HFF-Myc (cell line): ENCODE data around the gene ELOVL4.

Experiments
- DNase-seq: peaks from one replicate; pipeline ENCODE4 v3.0.0-alpha.2; 2011; ENCODE audit warnings: low read depth; ENCODE audit errors: extremely low read depth
- H3K4me3 ChIP-seq: replicated peaks from 2 replicates; pipeline ENCODE4 v1.5.1; 2011; ENCODE audit warnings: low read depth, mild to moderate bottlenecking, control low read depth, low read length
- TF ChIP-seq, protein P1 (sequence below): IDR thresholded peaks from 2 replicates; pipeline ENCODE4 v1.5.1; 2012; ENCODE audit warnings: mild to moderate bottlenecking, low read depth, low read length, control low read depth; ENCODE audit errors: missing control alignments

ELOVL4 gene

DNA sequence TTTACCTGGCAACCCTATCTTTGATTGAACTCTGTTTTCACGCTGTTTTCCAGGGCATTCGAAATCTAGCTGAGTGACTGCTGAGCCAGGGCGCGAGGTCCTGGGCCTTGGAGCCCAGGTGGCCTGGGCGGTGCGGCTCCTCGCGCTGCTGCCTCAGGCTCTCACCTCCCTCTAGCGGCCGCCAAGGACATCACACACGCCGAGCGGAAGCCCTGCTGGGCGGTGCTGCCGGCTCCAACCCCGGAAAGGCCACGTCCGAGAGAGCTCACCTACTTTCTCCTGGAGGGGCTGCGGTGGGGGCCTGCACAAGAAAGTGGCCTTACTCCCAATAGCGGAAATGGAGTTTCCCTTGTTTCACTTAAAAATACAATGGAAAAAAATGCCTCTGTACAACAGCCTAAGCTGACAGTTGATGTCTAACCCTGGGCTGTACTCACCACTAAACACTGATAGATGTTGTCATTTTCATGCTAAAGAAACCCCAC is 77.7 kb downstream of the ELOVL4 start:
- TF ChIP-seq, protein P1, sequence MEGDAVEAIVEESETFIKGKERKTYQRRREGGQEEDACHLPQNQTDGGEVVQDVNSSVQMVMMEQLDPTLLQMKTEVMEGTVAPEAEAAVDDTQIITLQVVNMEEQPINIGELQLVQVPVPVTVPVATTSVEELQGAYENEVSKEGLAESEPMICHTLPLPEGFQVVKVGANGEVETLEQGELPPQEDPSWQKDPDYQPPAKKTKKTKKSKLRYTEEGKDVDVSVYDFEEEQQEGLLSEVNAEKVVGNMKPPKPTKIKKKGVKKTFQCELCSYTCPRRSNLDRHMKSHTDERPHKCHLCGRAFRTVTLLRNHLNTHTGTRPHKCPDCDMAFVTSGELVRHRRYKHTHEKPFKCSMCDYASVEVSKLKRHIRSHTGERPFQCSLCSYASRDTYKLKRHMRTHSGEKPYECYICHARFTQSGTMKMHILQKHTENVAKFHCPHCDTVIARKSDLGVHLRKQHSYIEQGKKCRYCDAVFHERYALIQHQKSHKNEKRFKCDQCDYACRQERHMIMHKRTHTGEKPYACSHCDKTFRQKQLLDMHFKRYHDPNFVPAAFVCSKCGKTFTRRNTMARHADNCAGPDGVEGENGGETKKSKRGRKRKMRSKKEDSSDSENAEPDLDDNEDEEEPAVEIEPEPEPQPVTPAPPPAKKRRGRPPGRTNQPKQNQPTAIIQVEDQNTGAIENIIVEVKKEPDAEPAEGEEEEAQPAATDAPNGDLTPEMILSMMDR: peak; percentile 92
- DNase-seq: peak; percentile 33
- no peak overlapping the region for H3K4me3 ChIP-seq

DNA sequence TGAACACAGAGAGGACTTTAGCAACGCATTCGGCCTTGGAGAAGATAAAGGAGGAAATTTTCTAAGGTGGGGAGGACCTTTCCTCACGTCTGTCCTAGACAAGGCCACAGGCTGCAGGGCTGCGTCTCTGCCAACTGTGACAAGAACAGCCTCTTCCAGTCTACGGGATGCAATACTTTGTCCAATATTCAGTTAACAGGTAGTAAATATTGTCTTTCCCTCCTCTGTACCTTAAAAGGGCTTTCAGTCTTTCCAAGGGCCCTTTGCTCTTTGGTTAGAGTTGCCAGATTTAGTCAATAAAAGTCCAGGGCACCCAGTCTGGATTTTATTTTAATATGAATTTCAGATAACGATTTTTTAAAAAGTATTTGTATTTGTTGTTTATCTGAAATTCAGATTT is 78.2 kb downstream of the ELOVL4 start:
- no peak for DNase-seq
- TF ChIP-seq, protein P1: no peak
- H3K4me3 ChIP-seq: no peak overlapping the region

DNA sequence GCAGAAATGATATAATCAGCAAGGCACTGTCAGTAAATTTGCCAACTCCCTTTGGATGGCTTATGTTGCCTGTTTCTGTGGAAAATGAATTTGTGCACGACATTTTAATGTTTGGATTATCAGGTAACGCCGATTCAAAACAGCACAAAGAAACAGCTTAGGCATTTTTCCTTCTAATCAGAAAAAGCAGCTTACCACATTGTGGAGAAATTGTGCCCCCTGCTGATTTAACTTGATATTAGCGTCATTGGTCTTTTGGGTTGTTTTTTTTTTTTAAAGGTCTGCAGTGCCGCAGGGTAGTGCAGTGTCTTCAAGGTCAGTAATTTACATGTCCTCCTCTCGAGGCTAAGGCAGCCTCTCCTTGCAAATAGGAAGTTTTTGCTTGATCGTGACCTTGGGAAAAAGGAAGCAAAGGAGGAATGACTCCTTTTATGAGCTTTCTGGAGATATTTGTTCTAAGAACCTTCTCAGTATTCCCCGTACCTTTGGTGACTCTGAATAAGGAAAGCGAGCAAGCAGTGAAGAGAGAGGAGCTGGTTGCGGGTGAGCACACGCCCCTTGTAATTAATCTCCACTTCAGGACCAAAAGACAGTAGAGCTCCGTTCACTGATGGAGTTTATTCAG is 79.1 kb downstream of the ELOVL4 start:
- no peak overlapping the region; the same call in 1 of the 2 replicates for H3K4me3 ChIP-seq
- peak; percentile 69 for DNase-seq
- TF ChIP-seq, protein P1: peak; percentile 49
